Superior temporal gyrus (tissue), 1 donor: Measurements from ENCODE around the gene NOP9.

Source experiments
- DNase-seq: peaks from one replicate; pipeline ENCODE4 v3.0.0-alpha.2; 2016; ENCODE audit errors: extremely low spot score

NOP9 gene

GRCh38 chr14:24309538-24310264 lies 10.1 kb downstream of the NOP9 start, which contains the start of gene LTB4R2:
Gene LTB4R2, plus strand, starts transcription at chr14:24310140. Its CDS starts 525 bp downstream, at chr14:24310665.
- DNase-seq: no peak

DNA sequence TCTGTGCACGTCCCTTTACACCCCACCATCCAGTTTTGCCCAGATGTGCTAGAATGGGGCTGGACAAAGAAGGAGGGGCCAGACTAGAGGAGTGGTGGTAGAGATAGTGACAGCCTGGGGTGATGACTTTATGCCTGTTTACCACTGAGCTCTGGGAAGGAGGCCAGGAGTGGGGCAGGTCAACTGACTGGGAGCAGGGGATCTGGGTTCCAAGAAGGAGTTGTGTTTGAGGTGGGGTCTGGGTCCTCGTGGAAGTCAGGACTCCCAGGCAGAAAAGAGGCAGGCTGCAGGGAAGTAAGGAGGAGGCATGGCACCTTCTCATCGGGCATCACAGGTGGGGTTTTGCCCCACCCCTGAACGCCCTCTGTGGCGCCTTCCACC lies 10.6 kb downstream of the NOP9 start:
- DNase-seq: no peak

- DNase-seq: peak; percentile 44
Measured at GRCh38 chr14:24310646-24311604, 11.3 kb downstream of the NOP9 start, which contains the start of gene LTB4R. Gene LTB4R, plus strand, starts transcription at chr14:24311502. Its CDS starts 4,150 bp downstream, at chr14:24315652.

- DNase-seq: no peak
Measured at GRCh38 chr14:24311837-24312615, 12.4 kb downstream of the NOP9 start.

- DNase-seq: no peak
Measured at GRCh38 chr14:24312736-24313507, 13.3 kb downstream of the NOP9 start.

- DNase-seq: no peak
Measured at GRCh38 chr14:24313913-24314312, 14.3 kb downstream of the NOP9 start.

- no peak for DNase-seq
Measured at GRCh38 chr14:24314377-24315193, 14.9 kb downstream of the NOP9 start.

DNA sequence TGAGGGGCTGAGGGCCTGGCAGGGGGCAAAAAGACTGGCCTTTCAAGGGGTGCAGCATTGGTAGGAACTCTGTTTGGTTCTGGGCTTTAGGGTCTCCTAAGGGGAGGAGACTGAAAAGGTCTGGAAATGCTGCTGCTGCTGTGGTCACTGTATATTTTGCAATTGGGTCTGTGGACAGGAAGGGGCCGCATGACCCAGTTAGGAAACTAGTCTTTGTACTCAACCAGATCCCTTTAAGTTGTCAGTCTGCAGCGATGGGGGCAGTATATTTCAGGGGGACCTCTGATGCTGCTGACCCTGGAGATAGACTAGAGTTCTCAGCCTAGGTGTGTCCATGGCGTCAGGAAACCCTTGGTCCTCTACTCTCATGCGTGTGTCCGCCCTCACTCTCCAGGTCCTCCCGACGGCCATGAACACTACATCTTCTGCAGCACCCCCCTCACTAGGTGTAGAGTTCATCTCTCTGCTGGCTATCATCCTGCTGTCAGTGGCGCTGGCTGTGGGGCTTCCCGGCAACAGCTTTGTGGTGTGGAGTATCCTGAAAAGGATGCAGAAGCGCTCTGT lies 15.7 kb downstream of the NOP9 start:
- DNase-seq: no peak

DNA sequence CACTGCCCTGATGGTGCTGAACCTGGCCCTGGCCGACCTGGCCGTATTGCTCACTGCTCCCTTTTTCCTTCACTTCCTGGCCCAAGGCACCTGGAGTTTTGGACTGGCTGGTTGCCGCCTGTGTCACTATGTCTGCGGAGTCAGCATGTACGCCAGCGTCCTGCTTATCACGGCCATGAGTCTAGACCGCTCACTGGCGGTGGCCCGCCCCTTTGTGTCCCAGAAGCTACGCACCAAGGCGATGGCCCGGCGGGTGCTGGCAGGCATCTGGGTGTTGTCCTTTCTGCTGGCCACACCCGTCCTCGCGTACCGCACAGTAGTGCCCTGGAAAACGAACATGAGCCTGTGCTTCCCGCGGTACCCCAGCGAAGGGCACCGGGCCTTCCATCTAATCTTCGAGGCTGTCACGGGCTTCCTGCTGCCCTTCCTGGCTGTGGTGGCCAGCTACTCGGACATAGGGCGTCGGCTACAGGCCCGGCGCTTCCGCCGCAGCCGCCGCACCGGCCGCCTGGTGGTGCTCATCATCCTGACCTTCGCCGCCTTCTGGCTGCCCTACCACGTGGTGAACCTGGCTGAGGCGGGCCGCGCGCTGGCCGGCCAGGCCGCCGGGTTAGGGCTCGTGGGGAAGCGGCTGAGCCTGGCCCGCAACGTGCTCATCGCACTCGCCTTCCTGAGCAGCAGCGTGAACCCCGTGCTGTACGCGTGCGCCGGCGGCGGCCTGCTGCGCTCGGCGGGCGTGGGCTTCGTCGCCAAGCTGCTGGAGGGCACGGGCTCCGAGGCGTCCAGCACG lies 16.4 kb downstream of the NOP9 start:
- no peak for DNase-seq

DNA sequence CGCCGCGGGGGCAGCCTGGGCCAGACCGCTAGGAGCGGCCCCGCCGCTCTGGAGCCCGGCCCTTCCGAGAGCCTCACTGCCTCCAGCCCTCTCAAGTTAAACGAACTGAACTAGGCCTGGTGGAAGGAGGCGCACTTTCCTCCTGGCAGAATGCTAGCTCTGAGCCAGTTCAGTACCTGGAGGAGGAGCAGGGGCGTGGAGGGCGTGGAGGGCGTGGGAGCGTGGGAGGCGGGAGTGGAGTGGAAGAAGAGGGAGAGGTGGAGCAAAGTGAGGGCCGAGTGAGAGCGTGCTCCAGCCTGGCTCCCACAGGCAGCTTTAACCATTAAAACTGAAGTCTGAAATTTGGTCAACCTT lies 16.9 kb downstream of the NOP9 start:
- no peak for DNase-seq

DNA sequence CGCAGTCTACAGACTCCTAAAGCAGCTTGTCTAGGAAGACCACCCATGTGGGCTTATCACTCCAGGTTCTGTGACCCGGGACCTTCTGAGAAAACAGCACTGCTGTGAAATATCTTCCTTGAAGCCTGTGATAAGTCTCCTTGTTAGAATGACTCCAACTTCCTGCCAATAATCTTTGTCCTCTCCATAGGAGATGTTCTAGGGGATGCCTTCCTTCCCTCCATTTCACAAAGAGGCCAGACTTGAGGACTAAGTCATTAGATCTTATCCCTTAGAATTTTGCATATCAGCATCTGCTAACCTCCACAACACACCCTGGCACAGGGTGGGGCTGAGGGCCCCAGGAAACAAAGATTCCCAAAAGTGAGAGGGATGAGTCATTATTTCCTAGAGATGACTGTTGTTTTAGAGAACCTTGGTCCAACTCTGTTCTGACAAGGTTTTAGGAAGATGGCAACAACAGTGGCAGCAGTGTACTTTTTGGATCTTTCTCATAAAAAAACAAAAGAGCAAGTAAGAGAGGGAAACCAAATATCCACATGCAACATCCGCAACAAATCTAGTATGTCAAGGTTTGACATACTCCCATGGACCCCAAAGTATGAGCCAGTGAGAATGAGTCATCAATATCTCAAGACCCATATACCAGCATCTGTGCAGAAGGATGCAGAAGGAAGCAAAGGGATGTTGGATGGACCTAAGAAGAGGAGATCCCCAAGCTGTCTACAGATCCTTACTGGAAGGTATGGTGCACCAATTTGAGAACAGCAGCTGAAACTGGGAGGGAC lies 17.7 kb downstream of the NOP9 start:
- DNase-seq: no peak

DNA sequence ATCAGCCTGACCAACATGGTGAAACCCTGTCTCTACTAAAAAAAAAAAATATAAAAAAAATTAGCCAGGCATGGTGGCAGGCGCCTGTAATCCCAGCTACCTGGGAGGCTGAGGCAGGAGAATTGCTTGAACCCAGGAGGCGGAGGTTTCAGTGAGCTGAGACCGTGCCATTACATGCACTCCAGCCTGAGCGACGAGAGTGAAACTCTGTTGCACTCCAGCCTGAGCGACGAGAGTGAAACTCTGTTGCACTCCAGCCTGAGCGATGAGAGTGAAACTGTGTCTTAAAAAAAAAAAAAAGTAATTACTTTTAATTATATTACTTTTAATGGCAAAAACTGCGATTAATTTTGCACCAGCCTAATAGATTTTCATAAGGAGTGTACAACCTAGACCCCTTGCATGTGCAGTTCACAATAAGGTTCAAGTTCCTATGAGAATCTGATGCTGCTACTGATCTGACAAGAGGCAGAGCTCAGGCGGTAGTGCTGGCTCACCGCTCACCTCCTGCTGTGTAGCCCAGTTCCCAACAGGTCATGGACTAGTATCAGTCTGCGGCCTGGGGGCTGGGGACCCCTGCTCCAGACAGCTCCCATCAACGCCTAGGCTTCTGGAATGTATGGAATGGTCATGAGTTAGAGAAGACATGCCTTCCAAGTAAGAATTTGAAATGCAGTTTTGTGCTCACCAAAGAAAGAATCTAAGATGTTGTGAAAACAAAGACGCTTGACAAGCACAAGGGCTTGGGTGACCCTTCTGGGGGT lies 21.7 kb downstream of the NOP9 start:
- no peak for DNase-seq

DNA sequence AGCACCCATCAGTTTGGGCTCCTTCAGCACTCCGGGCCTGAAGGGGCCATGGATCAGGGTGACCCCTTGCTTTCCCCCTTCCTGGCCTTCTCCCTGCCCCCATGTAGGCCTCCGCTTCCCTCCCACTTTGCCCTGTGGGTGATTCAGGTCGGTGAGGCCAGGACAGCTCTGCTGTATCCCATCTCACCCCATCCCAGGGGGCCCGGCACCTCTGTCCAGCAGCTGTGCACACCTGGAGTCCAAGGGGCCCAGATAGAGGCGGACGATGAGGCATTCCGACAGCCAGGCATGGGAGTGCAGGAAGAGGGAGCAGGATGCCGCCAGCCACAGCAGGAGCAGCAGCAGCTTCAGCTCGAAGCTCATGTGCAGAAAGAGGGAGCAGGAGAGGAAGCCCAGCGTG lies 23.0 kb downstream of the NOP9 start:
- DNase-seq: no peak

GRCh38 chr14:24323341-24323740 lies 23.7 kb downstream of the NOP9 start:
- no peak for DNase-seq

DNA sequence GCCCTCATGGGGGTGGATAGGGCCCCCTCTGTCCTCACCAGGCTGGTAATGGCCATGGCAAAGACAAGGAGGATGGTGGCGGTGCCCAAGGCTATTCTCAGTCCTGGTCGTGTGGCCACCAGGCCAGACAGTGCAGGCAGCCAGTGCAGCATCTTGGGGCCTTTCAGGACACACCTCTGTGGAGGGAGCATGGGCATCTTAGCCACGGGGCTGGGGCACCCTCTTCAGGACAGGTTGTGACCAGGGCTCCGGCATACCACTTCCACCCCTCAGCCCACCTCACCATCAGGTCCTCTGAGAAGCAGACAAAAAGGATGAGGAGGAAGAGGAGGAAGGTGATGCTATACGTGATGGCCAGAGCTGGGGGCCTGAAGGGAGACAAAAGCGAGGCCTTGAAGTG lies 24.4 kb downstream of the NOP9 start:
- DNase-seq: no peak

- no peak for DNase-seq
Measured at GRCh38 chr14:24325041-24325530, 25.4 kb downstream of the NOP9 start.

GRCh38 chr14:24325963-24326362 lies 26.3 kb downstream of the NOP9 start:
- no peak for DNase-seq
